Sigmoid colon (tissue), 7 donors: Measurements from ENCODE around the gene ANXA2. TPM values are rescaled to one million over a fixed set of nuclear protein-coding genes. Genes with fewer than 3 reads are reported as not detected.

Experiments used
- DNase-seq: peaks from one replicate; pipeline ENCODE4 v3.0.0-alpha.2; 2019
- H3K27ac ChIP-seq, 4 donors: fragments of 200-600 bp; sonication (generic); one replicate each; pipeline ENCODE4 v1.5.1; 2016 to 2019; ENCODE audit warnings: mild to moderate bottlenecking in 1 of 4
- H3K27me3 ChIP-seq, 3 donors: fragments of 200-600 bp; sonication (generic); one replicate each; pipeline ENCODE4 v1.5.1; 2019; ENCODE audit warnings: mild to moderate bottlenecking in 1 of 3
- H3K36me3 ChIP-seq, 4 donors: fragments of 200-600 bp; sonication (generic); one replicate each; pipeline ENCODE4 v1.5.1; 2016 to 2019
- H3K4me1 ChIP-seq, 4 donors: fragments of 200-600 bp; sonication (generic); one replicate each; pipeline ENCODE4 v1.5.1; 2017 to 2019
- H3K4me3 ChIP-seq, 4 donors: fragments of 200-600 bp; sonication (generic); one replicate each; pipeline ENCODE4 v1.5.1; 2017 to 2019; ENCODE audit warnings: mild to moderate bottlenecking in 2 of 4, moderate library complexity in 1 of 4
- H3K9me3 ChIP-seq, 4 donors: fragments of 200-600 bp in 3 of 4; sonication (generic) in 3 of 4; one replicate each; pipeline versions ENCODE4 v1.5.1 to v1.6.1; 2013 to 2019
- CTCF ChIP-seq, 4 experiments: fragments of 450-650 bp in 3 of 4; fragments of 200-600 bp in 1 of 4; IDR thresholded peaks; one replicate each; pipeline ENCODE4 v1.5.1; 2016 to 2019; ENCODE audit warnings: antibody characterized with exemption in 4 of 4, mild to moderate bottlenecking in 3 of 4, moderate library complexity in 2 of 4
- EP300 ChIP-seq, 4 donors: sonication (generic); formaldehyde crosslinking; IDR thresholded peaks; one replicate each; pipeline ENCODE4 v1.6.1; 2017; ENCODE audit warnings: antibody characterized with exemption in 4 of 4
- POLR2A ChIP-seq, 2 donors: fragments of 450-650 bp; IDR thresholded peaks; one replicate each; pipeline ENCODE4 v1.6.1; 2016; ENCODE audit warnings: antibody characterized with exemption in 2 of 2, mild to moderate bottlenecking in 2 of 2, moderate library complexity in 2 of 2
- POLR2AphosphoS5 ChIP-seq, 4 donors: sonication (generic); formaldehyde crosslinking; IDR thresholded peaks; one replicate each; pipeline ENCODE4 v1.6.1; 2017; ENCODE audit warnings: antibody characterized with exemption in 4 of 4
- WGBS, 2 donors: extraction: QIAGEN DNeasy Blood & Tissue Kit; methylation state at CpG; one replicate each; pipeline ENCODE4 v1.1.7; 2013; 5-methylcytosine and 5-hydroxymethylcytosine counted together
- intact Hi-C: fragments of 100-400 bp; cut with DNase I; formaldehyde crosslinking; loops from one replicate; pipeline ENCODE4 v1.15.1; 2023
- polyA plus RNA-seq, 3 donors: library from polyadenylated mRNA; stranded (reverse); fragments of 200-250 nt; gene quantifications; one replicate each; pipeline ENCODE4 v1.2.3, GENCODE V29; 2013
- total RNA-seq, 4 donors: library from RNA; depleted of rRNA; stranded (reverse); fragments of >200 nt; gene quantifications; one replicate each; pipeline ENCODE4 v1.1.0, GENCODE V29; 2016
- donor health status: healthy with polysubstance abuse.
- donor health status: Bipolar disorder and iron deficiency.
- donor health status: healthy.

ANXA2 gene
- total and polyA plus RNA-seq, 7 donors: 157 to 3,307 (median 366) TPM

GRCh38 chr15:60379185-60379524, 18.6 kb downstream of the ANXA2 start:
- TF ChIP-seq POLR2A (IDR thresholded peaks at IDR 0.05): no peak
- no peak for TF ChIP-seq POLR2AphosphoS5 (IDR thresholded peaks at IDR 0.05)
- no peak for TF ChIP-seq EP300 (IDR thresholded peaks at IDR 0.05)
- no peak for TF ChIP-seq CTCF (IDR thresholded peaks at IDR 0.05)
- Histone ChIP-seq H3K9me3 (no peaks in the 10 kb centered on the region), H3K4me3 (no peak overlapping the region), H3K27ac (peak overlapping the region; percentile 17 to 50 (median 34)), H3K27me3 (no peaks in the 10 kb centered on the region), H3K36me3 (peaks cover 0 to 18% (median 8%) of the 10 kb centered on the region in 4 donors), H3K4me1 (peaks cover 0 to 38% (median 34%) of the 10 kb centered on the region in 4 donors)
- intact Hi-C loops: no loop called here
- DNase-seq: no peak
- WGBS, 2 donors: 98% methylated on average over 1 of the region's 1 CpG

- WGBS, 2 donors: 71 to 92% methylated on average over 12 of the region's 12 CpGs
- no peak for TF ChIP-seq POLR2A (IDR thresholded peaks at IDR 0.05)
- TF ChIP-seq POLR2AphosphoS5 (IDR thresholded peaks at IDR 0.05): no peak
- TF ChIP-seq CTCF (IDR thresholded peaks at IDR 0.05): no peak
- no peak for TF ChIP-seq EP300 (IDR thresholded peaks at IDR 0.05)
- DNase-seq: no peak
- Histone ChIP-seq H3K27ac (peak overlapping the region in 1 of 4 donors; percentile 27), H3K4me1 (peaks cover 0 to 63% (median 54%) of the 10 kb centered on the region in 4 donors), H3K9me3 (no peaks in the 10 kb centered on the region), H3K36me3 (peaks cover 0 to 15% (median 8%) of the 10 kb centered on the region in 4 donors), H3K4me3 (no peak overlapping the region), H3K27me3 (no peaks in the 10 kb centered on the region)
- intact Hi-C loops: no loop called here
These were observed 21.1 kb downstream of the ANXA2 start for GRCh38 chr15:60376677-60377095.

- intact Hi-C loops: no loop called here
- peak overlapping the region; percentile 58 to 84 (median 74) for H3K27ac ChIP-seq
- no peaks in the 10 kb centered on the region for H3K9me3 ChIP-seq
- no peak overlapping the region for H3K4me3 ChIP-seq
- peaks cover 0 to 77% (median 68%) of the 10 kb centered on the region in 4 donors for H3K4me1 ChIP-seq
- 82 to 88% methylated on average over 5 of the region's 5 CpGs for WGBS, 2 donors
- no peak for TF ChIP-seq POLR2AphosphoS5 (IDR thresholded peaks at IDR 0.05)
- no peak for TF ChIP-seq EP300 (IDR thresholded peaks at IDR 0.05)
- no peak for TF ChIP-seq CTCF (IDR thresholded peaks at IDR 0.05)
- no peak for TF ChIP-seq POLR2A (IDR thresholded peaks at IDR 0.05)
- peaks cover 0 to 15% (median 8%) of the 10 kb centered on the region in 4 donors for H3K36me3 ChIP-seq
- no peaks in the 10 kb centered on the region for H3K27me3 ChIP-seq
- no peak for DNase-seq
These were observed 22.5 kb downstream of the ANXA2 start for GRCh38 chr15:60375306-60375705.

GRCh38 chr15:60374628-60375081, 23.1 kb downstream of the ANXA2 start:
- Histone ChIP-seq H3K27me3 (no peaks in the 10 kb centered on the region), H3K36me3 (peaks cover 0 to 8% (median 6%) of the 10 kb centered on the region in 4 donors), H3K4me1 (peaks cover 0 to 75% (median 64%) of the 10 kb centered on the region in 4 donors), H3K27ac (peak overlapping the region; percentile 58 to 84 (median 74)), H3K9me3 (no peaks in the 10 kb centered on the region), H3K4me3 (no peak overlapping the region)
- peak in 2 of 4 donors; percentile 37 to 69 for TF ChIP-seq POLR2AphosphoS5 (IDR thresholded peaks at IDR 0.05)
- no peak for TF ChIP-seq CTCF (IDR thresholded peaks at IDR 0.05)
- 63 to 72% methylated on average over 7 of the region's 7 CpGs for WGBS, 2 donors
- peak; percentile 74 for DNase-seq
- intact Hi-C loops: no loop called here

- TF ChIP-seq POLR2A (IDR thresholded peaks at IDR 0.05): no peak
- TF ChIP-seq EP300 (IDR thresholded peaks at IDR 0.05): no peak
- no peak for TF ChIP-seq CTCF (IDR thresholded peaks at IDR 0.05)
- no peak for TF ChIP-seq POLR2AphosphoS5 (IDR thresholded peaks at IDR 0.05)
- DNase-seq: no peak
- intact Hi-C loops: no loop called here
- peaks cover 0 to 71% (median 60%) of the 10 kb centered on the region in 4 donors for H3K4me1 ChIP-seq
- H3K9me3 ChIP-seq: no peaks in the 10 kb centered on the region
- H3K36me3 ChIP-seq: peaks cover 0 to 8% (median 6%) of the 10 kb centered on the region in 4 donors
- peak overlapping the region; percentile 58 to 84 (median 74) for H3K27ac ChIP-seq
- H3K27me3 ChIP-seq: no peaks in the 10 kb centered on the region
- WGBS, 2 donors: 87 to 90% methylated on average over 4 of the region's 4 CpGs
- no peak overlapping the region for H3K4me3 ChIP-seq
These were observed 23.6 kb downstream of the ANXA2 start for GRCh38 chr15:60374209-60374608.
